ENCODE results near the gene SLC4A5. TPM values are rescaled to one million over a fixed set of nuclear protein-coding genes. Genes with fewer than 3 reads are reported as not detected.

Gene SLC4A5
- total RNA-seq, 1 experiment from 2014 or later, result 1.8 TPM

DNA sequence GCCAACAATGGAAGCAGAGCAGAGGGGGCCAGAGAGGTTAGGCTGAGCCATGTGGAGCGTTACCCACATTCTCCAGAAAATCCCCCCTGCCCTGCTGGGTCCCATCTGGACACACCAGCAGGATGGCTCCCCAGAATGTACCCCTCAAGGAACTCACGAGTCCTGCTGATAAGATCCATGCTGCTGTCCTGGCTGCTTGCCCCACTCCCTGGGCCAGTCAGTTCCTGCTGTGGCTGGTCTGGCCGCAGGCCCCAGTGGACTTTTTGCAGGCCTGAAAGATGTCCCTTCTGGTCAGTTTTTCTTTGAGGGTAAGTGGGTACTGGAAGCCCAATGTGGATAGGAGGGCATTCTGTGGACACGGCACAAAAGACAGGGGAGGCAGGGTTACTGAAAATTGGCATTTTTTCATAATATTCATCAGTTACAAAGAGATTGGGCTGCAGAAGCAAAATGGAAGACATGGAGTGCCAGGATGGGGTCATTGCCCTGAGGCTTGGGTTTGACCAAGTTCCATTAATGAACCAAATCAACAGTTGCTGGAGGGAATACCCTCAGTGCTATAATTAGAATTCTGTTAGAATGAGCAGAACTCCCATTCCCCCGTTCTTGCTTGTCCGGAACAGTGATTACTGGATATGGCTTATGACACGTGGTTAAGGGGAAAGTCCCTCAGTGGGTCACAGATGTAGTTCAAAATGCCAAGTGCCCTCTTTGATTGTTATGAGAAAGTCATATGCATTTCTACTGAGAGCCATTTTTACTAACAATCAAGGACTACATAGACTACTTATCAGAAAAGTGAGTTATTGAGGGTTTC lies 38.7 kb downstream of the SLC4A5 start (continued):
- TF ChIP-seq NR2C2 (CRISPR knock-in tag; IDR thresholded peaks at IDR 0.05) (no peak), MXD4 (CRISPR knock-in tag; IDR thresholded peaks at IDR 0.05; ENCODE audit: borderline replicate concordance) (no peak)
- TF ChIP-seq, protein P1, sequence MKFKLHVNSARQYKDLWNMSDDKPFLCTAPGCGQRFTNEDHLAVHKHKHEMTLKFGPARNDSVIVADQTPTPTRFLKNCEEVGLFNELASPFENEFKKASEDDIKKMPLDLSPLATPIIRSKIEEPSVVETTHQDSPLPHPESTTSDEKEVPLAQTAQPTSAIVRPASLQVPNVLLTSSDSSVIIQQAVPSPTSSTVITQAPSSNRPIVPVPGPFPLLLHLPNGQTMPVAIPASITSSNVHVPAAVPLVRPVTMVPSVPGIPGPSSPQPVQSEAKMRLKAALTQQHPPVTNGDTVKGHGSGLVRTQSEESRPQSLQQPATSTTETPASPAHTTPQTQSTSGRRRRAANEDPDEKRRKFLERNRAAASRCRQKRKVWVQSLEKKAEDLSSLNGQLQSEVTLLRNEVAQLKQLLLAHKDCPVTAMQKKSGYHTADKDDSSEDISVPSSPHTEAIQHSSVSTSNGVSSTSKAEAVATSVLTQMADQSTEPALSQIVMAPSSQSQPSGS (CRISPR knock-in tag; IDR thresholded peaks at IDR 0.05; ENCODE audit: borderline replicate concordance, low read depth), result no peak

DNA sequence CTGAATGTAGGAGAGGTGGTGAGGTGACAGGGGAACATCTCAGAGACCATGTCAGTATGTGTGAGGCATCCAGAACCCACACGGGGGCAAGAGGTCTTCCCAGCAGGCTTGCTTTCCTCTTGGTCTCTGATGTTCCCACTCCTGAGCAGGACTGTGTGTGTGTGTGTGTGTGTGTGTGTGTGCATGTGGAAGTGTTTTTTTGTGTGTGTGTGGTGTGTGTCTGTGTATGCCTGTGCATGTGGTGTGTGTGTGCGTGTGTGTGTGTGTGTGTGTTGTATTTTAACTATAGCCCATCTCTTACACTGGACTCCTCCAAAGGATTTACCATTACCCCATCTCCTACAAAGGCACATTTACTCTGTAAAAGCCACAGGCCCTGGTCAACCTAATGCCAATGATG lies 40.4 kb downstream of the SLC4A5 start:
- Mint-ChIP-seq H3K27me3 (ENCODE audit: low read depth) (peaks cover 26% of the 10 kb centered on the region), H3K36me3 (peaks cover 7% of the 10 kb centered on the region; the same call in 1 of the 2 replicates), H3K4me1 (no peaks in the 10 kb centered on the region), H3K27ac (no peak overlapping the region), H3K4me3 (no peak overlapping the region), H3K9me3 (peaks cover 43% of the 10 kb centered on the region)
- ATAC-seq (no peak), DNase-seq (ENCODE audit: low spot score) (no peak)
- TF ChIP-seq FOXP1 (CRISPR knock-in tag; IDR thresholded peaks at IDR 0.05; ENCODE audit: borderline replicate concordance) (no peak), NFYB (CRISPR knock-in tag; conservative IDR thresholded peaks at IDR 0.05; ENCODE audit: low read depth) (no peak)
- TF ChIP-seq, protein P2, sequence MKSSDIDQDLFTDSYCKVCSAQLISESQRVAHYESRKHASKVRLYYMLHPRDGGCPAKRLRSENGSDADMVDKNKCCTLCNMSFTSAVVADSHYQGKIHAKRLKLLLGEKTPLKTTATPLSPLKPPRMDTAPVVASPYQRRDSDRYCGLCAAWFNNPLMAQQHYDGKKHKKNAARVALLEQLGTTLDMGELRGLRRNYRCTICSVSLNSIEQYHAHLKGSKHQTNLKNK (CRISPR knock-in tag; IDR thresholded peaks at IDR 0.05), result no peak
- POLR2A ChIA-PET, result no interaction called here
- CTCF ChIA-PET, result interaction anchor here (1.5 kb wide), 1 partner anchor 89 kb away, joined by 3 read pairs; no protein-coding TSS in a partner anchor

DNA sequence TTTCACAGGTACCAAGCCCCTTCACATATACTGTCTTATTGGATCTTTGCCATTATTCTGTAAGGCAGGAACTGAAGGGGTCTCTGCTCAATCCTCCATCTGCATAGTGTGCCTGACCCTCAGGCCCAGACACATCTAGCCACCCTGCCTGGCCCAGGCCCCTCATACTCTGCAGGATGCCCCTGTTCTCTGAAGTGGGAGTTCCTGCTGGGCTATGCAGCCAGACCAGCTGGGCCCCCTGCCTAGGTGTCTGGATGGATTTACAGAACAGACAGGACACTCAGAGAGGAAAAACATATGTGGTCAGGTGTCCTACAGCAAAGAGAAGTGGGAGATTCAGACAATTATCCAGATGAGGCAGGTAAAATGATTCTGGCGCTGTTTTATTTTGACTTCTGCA lies 42.0 kb downstream of the SLC4A5 start:
- TF ChIP-seq FOXJ3 (CRISPR knock-in tag; IDR thresholded peaks at IDR 0.05; ENCODE audit: borderline replicate concordance) (no peak), CREB1 (CRISPR knock-in tag; IDR thresholded peaks at IDR 0.05) (no peak)
- TF ChIP-seq, protein P3, sequence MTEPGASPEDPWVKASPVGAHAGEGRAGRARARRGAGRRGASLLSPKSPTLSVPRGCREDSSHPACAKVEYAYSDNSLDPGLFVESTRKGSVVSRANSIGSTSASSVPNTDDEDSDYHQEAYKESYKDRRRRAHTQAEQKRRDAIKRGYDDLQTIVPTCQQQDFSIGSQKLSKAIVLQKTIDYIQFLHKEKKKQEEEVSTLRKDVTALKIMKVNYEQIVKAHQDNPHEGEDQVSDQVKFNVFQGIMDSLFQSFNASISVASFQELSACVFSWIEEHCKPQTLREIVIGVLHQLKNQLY (CRISPR knock-in tag; IDR thresholded peaks at IDR 0.05), result no peak
- TF ChIP-seq, protein P4, sequence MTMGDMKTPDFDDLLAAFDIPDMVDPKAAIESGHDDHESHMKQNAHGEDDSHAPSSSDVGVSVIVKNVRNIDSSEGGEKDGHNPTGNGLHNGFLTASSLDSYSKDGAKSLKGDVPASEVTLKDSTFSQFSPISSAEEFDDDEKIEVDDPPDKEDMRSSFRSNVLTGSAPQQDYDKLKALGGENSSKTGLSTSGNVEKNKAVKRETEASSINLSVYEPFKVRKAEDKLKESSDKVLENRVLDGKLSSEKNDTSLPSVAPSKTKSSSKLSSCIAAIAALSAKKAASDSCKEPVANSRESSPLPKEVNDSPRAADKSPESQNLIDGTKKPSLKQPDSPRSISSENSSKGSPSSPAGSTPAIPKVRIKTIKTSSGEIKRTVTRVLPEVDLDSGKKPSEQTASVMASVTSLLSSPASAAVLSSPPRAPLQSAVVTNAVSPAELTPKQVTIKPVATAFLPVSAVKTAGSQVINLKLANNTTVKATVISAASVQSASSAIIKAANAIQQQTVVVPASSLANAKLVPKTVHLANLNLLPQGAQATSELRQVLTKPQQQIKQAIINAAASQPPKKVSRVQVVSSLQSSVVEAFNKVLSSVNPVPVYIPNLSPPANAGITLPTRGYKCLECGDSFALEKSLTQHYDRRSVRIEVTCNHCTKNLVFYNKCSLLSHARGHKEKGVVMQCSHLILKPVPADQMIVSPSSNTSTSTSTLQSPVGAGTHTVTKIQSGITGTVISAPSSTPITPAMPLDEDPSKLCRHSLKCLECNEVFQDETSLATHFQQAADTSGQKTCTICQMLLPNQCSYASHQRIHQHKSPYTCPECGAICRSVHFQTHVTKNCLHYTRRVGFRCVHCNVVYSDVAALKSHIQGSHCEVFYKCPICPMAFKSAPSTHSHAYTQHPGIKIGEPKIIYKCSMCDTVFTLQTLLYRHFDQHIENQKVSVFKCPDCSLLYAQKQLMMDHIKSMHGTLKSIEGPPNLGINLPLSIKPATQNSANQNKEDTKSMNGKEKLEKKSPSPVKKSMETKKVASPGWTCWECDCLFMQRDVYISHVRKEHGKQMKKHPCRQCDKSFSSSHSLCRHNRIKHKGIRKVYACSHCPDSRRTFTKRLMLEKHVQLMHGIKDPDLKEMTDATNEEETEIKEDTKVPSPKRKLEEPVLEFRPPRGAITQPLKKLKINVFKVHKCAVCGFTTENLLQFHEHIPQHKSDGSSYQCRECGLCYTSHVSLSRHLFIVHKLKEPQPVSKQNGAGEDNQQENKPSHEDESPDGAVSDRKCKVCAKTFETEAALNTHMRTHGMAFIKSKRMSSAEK (CRISPR knock-in tag; IDR thresholded peaks at IDR 0.05; ENCODE audit: borderline replicate concordance), result no peak
- no peak overlapping the region; the same call in 1 of the 2 replicates for H3K27ac Mint-ChIP-seq
- peaks cover 30% of the 10 kb centered on the region for H3K9me3 Mint-ChIP-seq
- H3K36me3 Mint-ChIP-seq, result peaks cover 5% of the 10 kb centered on the region; the same call in 1 of the 2 replicates
- ChIA-PET CTCF (no interaction called here), POLR2A (no interaction called here)
- peaks cover 20% of the 10 kb centered on the region for H3K27me3 Mint-ChIP-seq (ENCODE audit: low read depth)
- ATAC-seq, result no peak
- no peak overlapping the region for H3K4me3 Mint-ChIP-seq
- no peak for DNase-seq (ENCODE audit: low spot score)
- no peaks in the 10 kb centered on the region for H3K4me1 Mint-ChIP-seq

DNA sequence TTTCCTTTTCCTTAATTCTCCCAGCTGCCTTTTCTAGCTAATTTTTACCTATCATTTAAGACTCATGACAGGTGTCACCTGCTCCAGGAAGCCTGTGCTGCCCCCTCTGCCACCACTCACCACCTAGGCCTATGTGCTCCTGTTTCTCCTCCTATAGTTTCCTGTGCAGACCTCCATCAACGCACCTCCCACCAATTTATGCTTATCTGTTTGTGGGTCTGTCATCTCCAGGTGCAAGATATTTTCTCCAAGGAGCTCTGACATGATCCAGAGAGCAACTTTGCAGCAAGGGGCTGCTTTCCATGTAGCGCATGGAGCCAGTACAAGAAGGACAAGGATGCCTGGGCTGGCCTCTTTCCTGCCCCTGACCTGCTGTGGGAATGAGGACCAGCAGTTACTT lies 42.7 kb downstream of the SLC4A5 start:
- CTCF ChIA-PET, result interaction anchor here (1.2 kb wide), 1 partner anchor 34 kb away, joined by 4 read pairs; no protein-coding TSS in a partner anchor
- peaks cover 26% of the 10 kb centered on the region for H3K9me3 Mint-ChIP-seq
- DNase-seq (ENCODE audit: low spot score), result no peak
- no peak for ATAC-seq
- H3K27ac Mint-ChIP-seq, result no peak overlapping the region
- H3K4me1 Mint-ChIP-seq, result no peaks in the 10 kb centered on the region
- no peak overlapping the region for H3K4me3 Mint-ChIP-seq
- H3K36me3 Mint-ChIP-seq, result peaks cover 5% of the 10 kb centered on the region; the same call in 1 of the 2 replicates
- POLR2A ChIA-PET, result no interaction called here
- H3K27me3 Mint-ChIP-seq (ENCODE audit: low read depth), result peaks cover 18% of the 10 kb centered on the region
- TF ChIP-seq JAZF1 (CRISPR knock-in tag; IDR thresholded peaks at IDR 0.05) (no peak), ZNF423 (CRISPR knock-in tag; IDR thresholded peaks at IDR 0.05) (no peak), TCF7 (CRISPR knock-in tag; IDR thresholded peaks at IDR 0.05; ENCODE audit: low read depth) (no peak)
- TF ChIP-seq, protein P5, sequence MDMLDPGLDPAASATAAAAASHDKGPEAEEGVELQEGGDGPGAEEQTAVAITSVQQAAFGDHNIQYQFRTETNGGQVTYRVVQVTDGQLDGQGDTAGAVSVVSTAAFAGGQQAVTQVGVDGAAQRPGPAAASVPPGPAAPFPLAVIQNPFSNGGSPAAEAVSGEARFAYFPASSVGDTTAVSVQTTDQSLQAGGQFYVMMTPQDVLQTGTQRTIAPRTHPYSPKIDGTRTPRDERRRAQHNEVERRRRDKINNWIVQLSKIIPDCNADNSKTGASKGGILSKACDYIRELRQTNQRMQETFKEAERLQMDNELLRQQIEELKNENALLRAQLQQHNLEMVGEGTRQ (CRISPR knock-in tag; IDR thresholded peaks at IDR 0.05), result no peak
- TF ChIP-seq, protein P2 (CRISPR knock-in tag; IDR thresholded peaks at IDR 0.05), result no peak
- TF ChIP-seq, protein P4 (CRISPR knock-in tag; IDR thresholded peaks at IDR 0.05; ENCODE audit: borderline replicate concordance), result no peak
